ENCODE data around the gene ASCL3.
"Not testable (repeated sequence)": the region's sequence is repeated elsewhere in the genome, so short reads cannot be mapped to it uniquely, and the experiment has no call there.

ASCL3 gene

GRCh38 chr11:8947230-8947943 lies 4.6 kb upstream of the ASCL3 start:
- no peak for FAIRE-seq

GRCh38 chr11:8941341-8942103 lies 1.3 kb downstream of the ASCL3 start:
- no peak for FAIRE-seq

- no peak for FAIRE-seq
These were observed 5.2 kb downstream of the ASCL3 start for GRCh38 chr11:8937659-8938058.

GRCh38 chr11:8937159-8937558 lies 5.7 kb downstream of the ASCL3 start:
- FAIRE-seq, result no peak

- not testable (repeated sequence) for FAIRE-seq
These were observed 7.0 kb downstream of the ASCL3 start for GRCh38 chr11:8935789-8936188.

GRCh38 chr11:8934742-8935488 lies 7.9 kb downstream of the ASCL3 start:
- FAIRE-seq, result no peak

- no peak for FAIRE-seq
These were observed 8.9 kb downstream of the ASCL3 start for GRCh38 chr11:8933931-8934330.

GRCh38 chr11:8932564-8933180 lies 10.1 kb downstream of the ASCL3 start, which contains the start of gene C11orf16:
Gene C11orf16, minus strand, starts transcription at chr11:8932947. Its CDS starts 639 bp downstream, at chr11:8932308.
- FAIRE-seq, result no peak

GRCh38 chr11:8930456-8931175 lies 12.2 kb downstream of the ASCL3 start:
- FAIRE-seq, result no peak

- FAIRE-seq, result no peak
These were observed 13.7 kb downstream of the ASCL3 start for GRCh38 chr11:8928981-8929615.

- FAIRE-seq, result no peak
These were observed 14.6 kb downstream of the ASCL3 start for GRCh38 chr11:8928205-8928604.

GRCh38 chr11:8927233-8927632 lies 15.6 kb downstream of the ASCL3 start:
- FAIRE-seq, result no peak

- no peak for FAIRE-seq
These were observed 16.6 kb downstream of the ASCL3 start for GRCh38 chr11:8926236-8926635.

GRCh38 chr11:8925711-8926110 lies 17.1 kb downstream of the ASCL3 start:
- no peak for FAIRE-seq

- no peak for FAIRE-seq
These were observed 20.1 kb downstream of the ASCL3 start for GRCh38 chr11:8922691-8923090.

- FAIRE-seq, result no peak
These were observed 25.5 kb downstream of the ASCL3 start for GRCh38 chr11:8917157-8917825.

- no peak for FAIRE-seq
These were observed 28.2 kb downstream of the ASCL3 start for GRCh38 chr11:8914661-8915018.

- no peak for FAIRE-seq
These were observed 28.7 kb downstream of the ASCL3 start for GRCh38 chr11:8913961-8914660.

- FAIRE-seq, result no peak
These were observed 31.6 kb downstream of the ASCL3 start, which contains the start of gene AKIP1 for GRCh38 chr11:8911029-8911823. Gene AKIP1, plus strand, starts transcription at chr11:8911189. Its CDS starts 261 bp downstream, at chr11:8911450.

GRCh38 chr11:8910649-8911026 lies 32.2 kb downstream of the ASCL3 start:
- no peak for FAIRE-seq
